MM.1S (cell line): Measurements from ENCODE around the gene STAMBP.
A peak's percentile ranks its signal among the peaks of the same experiment; 100 is the strongest.

Experiments used
- DNase-seq: peaks from one replicate; pipeline ENCODE4 v3.0.0-alpha.2; 2015
- H2AFZ ChIP-seq: fragments of 300-600 bp; sonication (generic); 2 replicates; pipeline ENCODE4 v1.6.0; 2016; ENCODE audit warnings: antibody characterized with exemption, low read length
- H3F3A ChIP-seq: fragments of 300-600 bp; sonication (generic); 2 replicates; pipeline ENCODE4 v1.6.1; 2016; ENCODE audit warnings: mild to moderate bottlenecking, antibody characterized with exemption, low read length, moderate library complexity, mixed read lengths; ENCODE audit not compliant: insufficient read depth
- H3K27ac ChIP-seq: fragments of 300-600 bp; sonication (generic); 2 replicates; pipeline ENCODE4 v1.5.1; 2016; ENCODE audit warnings: mild to moderate bottlenecking, low read length
- H3K27me3 ChIP-seq: fragments of 300-600 bp; sonication (generic); replicated peaks from 2 replicates; pipeline ENCODE4 v1.6.0; 2016; ENCODE audit warnings: low read length; ENCODE audit not compliant: insufficient read depth
- H3K36me3 ChIP-seq: fragments of 300-600 bp; sonication (generic); replicated peaks from 2 replicates; pipeline ENCODE4 v1.6.1; 2016; ENCODE audit warnings: mild to moderate bottlenecking, low read length, mixed read lengths; ENCODE audit not compliant: insufficient read depth
- H3K4me1 ChIP-seq: fragments of 300-600 bp; sonication (generic); 2 replicates; pipeline ENCODE4 v1.6.1; 2016; ENCODE audit warnings: low read length, mixed read lengths
- H3K4me2 ChIP-seq: fragments of 300-600 bp; sonication (generic); 2 replicates; pipeline ENCODE4 v1.6.0; 2016; ENCODE audit warnings: low read depth, low read length
- H3K4me3 ChIP-seq: fragments of 300-600 bp; sonication (generic); 2 replicates; pipeline ENCODE4 v1.5.1; 2016; ENCODE audit warnings: low read length, mixed read lengths
- H3K79me2 ChIP-seq: fragments of 300-600 bp; sonication (generic); 2 replicates; pipeline ENCODE4 v1.6.1; 2016; ENCODE audit warnings: mixed run types, low read length, mixed read lengths
- H3K9ac ChIP-seq: fragments of 300-600 bp; sonication (generic); 2 replicates; pipeline ENCODE4 v1.6.1; 2016; ENCODE audit warnings: low read length, mixed read lengths
- H3K9me2 ChIP-seq: fragments of 300-600 bp; sonication (generic); replicated peaks from 2 replicates; pipeline ENCODE4 v1.6.1; 2016; ENCODE audit warnings: mild to moderate bottlenecking, low read length, mixed read lengths; ENCODE audit not compliant: insufficient read depth
- H3K9me3 ChIP-seq: fragments of 300-600 bp; sonication (generic); replicated peaks from 2 replicates; pipeline ENCODE4 v1.6.1; 2016; ENCODE audit warnings: mild to moderate bottlenecking, low read length, mixed read lengths; ENCODE audit not compliant: insufficient read depth
- H4K20me1 ChIP-seq: fragments of 300-600 bp; sonication (generic); 2 replicates; pipeline ENCODE4 v1.6.1; 2016; ENCODE audit warnings: mild to moderate bottlenecking, low read length, moderate library complexity, mixed read lengths; ENCODE audit not compliant: insufficient read depth
- CTCF ChIP-seq: fragments of 300-600 bp; sonication (generic); IDR thresholded peaks from 2 replicates; pipeline ENCODE4 v1.5.1; 2016; ENCODE audit warnings: antibody characterized with exemption, low read length, mixed read lengths
- EZH2 ChIP-seq: fragments of 300-600 bp; sonication (generic); optimal IDR thresholded peaks from 2 replicates; pipeline ENCODE3; 2017; ENCODE audit warnings: low read depth, mild to moderate bottlenecking, antibody characterized with exemption, low read length, mixed read lengths
- EZH2phosphoT487 ChIP-seq: fragments of 300-600 bp; sonication (generic); IDR thresholded peaks from 2 replicates; pipeline ENCODE4 v1.6.1; 2018; ENCODE audit warnings: antibody characterized with exemption, low read length

The STAMBP gene

GRCh38 chr2:73844087-73844486 is 15.3 kb downstream of the STAMBP start:
- no peak overlapping the region for H3K27ac ChIP-seq
- no peaks in the 10 kb centered on the region for H3K36me3 ChIP-seq
- no peaks in the 10 kb centered on the region; the same call in 1 of the 2 replicates for H3F3A ChIP-seq

GRCh38 chr2:73850009-73850408 is 21.2 kb downstream of the STAMBP start:
- Histone ChIP-seq H3K4me3 (no peak overlapping the region), H4K20me1 (no peaks in the 10 kb centered on the region), H3K9me3 (no peaks in the 10 kb centered on the region), H3F3A (no peaks in the 10 kb centered on the region), H3K79me2 (no peaks in the 10 kb centered on the region), H3K27me3 (no peaks in the 10 kb centered on the region), H3K9ac (no peak overlapping the region), H3K27ac (no peak overlapping the region), H3K36me3 (0 out of 2 replicates have a peak, but pooled peaks cover 3% of the 10 kb centered on the region), H2AFZ (no peak overlapping the region), H3K9me2 (no peaks in the 10 kb centered on the region), H3K4me2 (no peak overlapping the region), H3K4me1 (peaks cover 6% of the 10 kb centered on the region; the same call in 1 of the 2 replicates)
- TF ChIP-seq CTCF (no peak), EZH2 (no peak), EZH2phosphoT487 (no peak)
- DNase-seq: no peak

More at GRCh38 chr2:73844087-73844486, 15.3 kb downstream of the STAMBP start:
- Histone ChIP-seq H3K79me2 (peaks cover 19% of the 10 kb centered on the region), H2AFZ (no peak overlapping the region), H4K20me1 (no peaks in the 10 kb centered on the region), H3K27me3 (no peaks in the 10 kb centered on the region), H3K9me3 (no peaks in the 10 kb centered on the region), H3K4me2 (no peak overlapping the region), H3K9me2 (no peaks in the 10 kb centered on the region), H3K4me1 (no peaks in the 10 kb centered on the region), H3K4me3 (no peak overlapping the region), H3K9ac (no peak overlapping the region)
- DNase-seq: no peak
- no peak for TF ChIP-seq CTCF
- no peak for TF ChIP-seq EZH2

- no peak overlapping the region for H3K27ac ChIP-seq
- TF ChIP-seq CTCF: peak; percentile 28
- no peak for TF ChIP-seq EZH2phosphoT487
- no peak for TF ChIP-seq EZH2
- no peaks in the 10 kb centered on the region for H3K79me2 ChIP-seq
- no peak for DNase-seq
- H3K9ac ChIP-seq: no peak overlapping the region
- no peak overlapping the region for H2AFZ ChIP-seq
- H3K36me3 ChIP-seq: 0 out of 2 replicates have a peak, but pooled peaks cover 3% of the 10 kb centered on the region
- H3K4me2 ChIP-seq: no peak overlapping the region
- no peak overlapping the region for H3K4me3 ChIP-seq
- no peaks in the 10 kb centered on the region for H3K27me3 ChIP-seq
- H4K20me1 ChIP-seq: no peaks in the 10 kb centered on the region
- H3K9me2 ChIP-seq: no peaks in the 10 kb centered on the region
- H3K4me1 ChIP-seq: peaks cover 6% of the 10 kb centered on the region; the same call in 1 of the 2 replicates
- no peaks in the 10 kb centered on the region for H3F3A ChIP-seq
- H3K9me3 ChIP-seq: no peaks in the 10 kb centered on the region
Measured at GRCh38 chr2:73851274-73851673, 22.5 kb downstream of the STAMBP start.
